GM19239 (cell line): ENCODE results near the gene OAS3.

Source experiments
- DNase-seq: peaks from one replicate; pipeline ENCODE4 v3.0.0; 2011; ENCODE audit warnings: low spot score; ENCODE audit not compliant: insufficient read length
- FAIRE-seq: peaks from 2 replicates; lab custom pipeline; 2011; peaks lifted over from hg19 to GRCh38; lab: Jason Lieb, UNC

The OAS3 gene

DNA sequence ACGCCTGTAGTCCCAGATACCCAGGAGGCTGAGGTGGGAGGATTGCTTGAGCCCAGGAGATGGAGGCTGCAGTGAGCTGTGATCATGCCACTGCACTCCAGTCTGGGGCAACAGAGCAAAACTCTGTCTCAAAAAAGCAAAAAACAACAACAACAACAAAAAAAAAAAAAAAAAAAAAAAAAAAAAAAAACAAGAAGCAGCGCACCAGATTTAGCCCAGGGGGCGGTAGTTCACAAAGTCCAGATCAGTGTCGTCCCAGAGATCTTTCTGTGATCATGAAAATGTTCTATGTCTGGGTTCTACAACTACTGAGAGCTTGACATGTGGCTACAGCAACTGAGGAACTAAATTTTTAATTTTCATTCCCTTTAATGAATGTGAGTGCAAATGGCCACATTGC is 67.5 kb downstream of the OAS3 start:
- DNase-seq (no peak), FAIRE-seq (no peak)

DNA sequence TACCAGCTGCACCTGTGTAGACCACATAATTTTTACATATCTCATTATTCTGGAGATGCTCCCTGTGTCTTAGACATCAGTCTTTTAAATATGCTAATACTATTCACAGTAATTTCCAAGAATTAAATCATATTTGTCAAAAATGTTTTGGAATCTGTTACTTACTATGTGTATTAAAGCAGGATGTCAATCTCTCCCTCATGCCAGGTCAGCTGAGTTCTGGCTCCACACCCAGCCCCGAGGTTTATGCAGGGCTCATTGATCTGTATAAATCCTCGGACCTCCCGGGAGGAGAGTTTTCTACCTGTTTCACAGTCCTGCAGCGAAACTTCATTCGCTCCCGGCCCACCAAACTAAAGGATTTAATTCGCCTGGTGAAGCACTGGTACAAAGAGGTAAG is 67.9 kb downstream of the OAS3 start:
- DNase-seq (no peak), FAIRE-seq (no peak)

DNA sequence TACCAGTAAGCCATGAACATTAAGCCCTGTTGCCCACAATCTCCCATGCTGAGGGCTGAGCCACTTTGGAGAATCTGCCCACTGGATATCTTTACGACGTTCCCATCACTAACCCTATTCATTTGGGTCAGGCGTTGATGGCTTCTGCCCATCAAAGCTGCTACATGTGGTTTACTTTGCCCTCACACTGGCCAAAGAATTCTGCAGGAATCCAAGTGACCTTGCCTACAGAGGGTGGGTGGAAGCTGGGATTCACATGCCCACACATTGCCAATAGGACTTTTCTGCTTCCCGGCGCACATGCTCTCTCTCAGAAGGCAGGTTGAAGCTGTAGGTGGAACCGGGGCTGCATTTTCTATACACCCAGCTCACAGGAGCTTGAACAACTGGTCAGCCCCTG is 68.4 kb downstream of the OAS3 start:
- no peak for DNase-seq
- FAIRE-seq: no peak

DNA sequence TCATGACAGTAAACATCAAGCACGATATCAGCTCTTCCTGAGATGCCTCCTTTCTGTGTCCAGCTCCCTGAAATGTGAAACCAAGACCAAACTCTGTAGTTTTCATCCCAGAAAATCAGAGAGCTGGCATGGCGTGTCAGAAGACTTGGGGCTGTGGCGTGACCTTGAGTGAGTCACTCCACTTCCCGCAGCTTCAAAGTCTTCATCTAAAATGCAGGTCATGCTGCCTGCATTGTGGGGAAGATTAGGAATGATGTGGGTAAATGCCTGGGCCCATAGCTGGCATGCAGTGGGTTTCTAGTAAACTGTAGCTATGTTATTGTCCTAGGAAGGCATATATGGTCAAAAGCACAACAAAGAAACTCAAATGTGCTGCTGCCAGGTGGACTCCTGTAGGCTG is 68.9 kb downstream of the OAS3 start:
- no peak for DNase-seq
- no peak for FAIRE-seq

DNA sequence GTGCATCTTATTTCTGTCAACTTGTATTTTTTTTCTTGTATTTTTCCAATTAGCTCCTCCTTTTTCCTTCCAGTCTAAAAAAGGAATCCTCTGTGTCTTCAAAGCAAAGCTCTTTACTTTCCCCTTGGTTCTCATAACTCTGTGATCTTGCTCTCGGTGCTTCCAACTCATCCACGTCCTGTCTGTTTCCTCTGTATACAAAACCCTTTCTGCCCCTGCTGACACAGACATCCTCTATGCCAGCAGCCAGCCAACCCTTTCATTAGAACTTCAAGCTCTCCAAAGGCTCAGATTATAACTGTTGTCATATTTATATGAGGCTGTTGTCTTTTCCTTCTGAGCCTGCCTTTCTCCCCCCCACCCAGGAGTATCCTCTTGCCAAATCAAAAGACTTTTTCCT is 72.4 kb downstream of the OAS3 start:
- DNase-seq: no peak
- FAIRE-seq: no peak

DNA sequence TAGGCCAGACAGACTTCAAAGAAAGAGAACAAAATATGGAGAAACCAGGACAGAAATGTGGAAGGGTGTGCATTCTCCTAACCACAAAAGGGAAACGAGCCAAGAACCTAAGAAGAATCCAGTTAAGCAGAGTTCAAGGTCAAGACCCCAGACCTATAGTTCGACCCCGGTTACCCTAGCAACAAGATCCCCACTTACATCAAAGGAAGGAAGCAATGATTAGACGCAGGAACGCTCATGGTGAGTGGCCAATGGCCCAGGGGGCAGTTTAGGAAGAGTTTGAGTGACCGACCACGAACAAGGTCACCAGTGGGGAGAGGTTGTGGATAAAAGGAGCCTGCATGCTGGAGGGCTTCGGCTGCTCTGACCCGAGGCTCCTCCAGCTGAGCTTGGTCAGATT is 76.3 kb downstream of the OAS3 start:
- DNase-seq (no peak), FAIRE-seq (no peak)

DNA sequence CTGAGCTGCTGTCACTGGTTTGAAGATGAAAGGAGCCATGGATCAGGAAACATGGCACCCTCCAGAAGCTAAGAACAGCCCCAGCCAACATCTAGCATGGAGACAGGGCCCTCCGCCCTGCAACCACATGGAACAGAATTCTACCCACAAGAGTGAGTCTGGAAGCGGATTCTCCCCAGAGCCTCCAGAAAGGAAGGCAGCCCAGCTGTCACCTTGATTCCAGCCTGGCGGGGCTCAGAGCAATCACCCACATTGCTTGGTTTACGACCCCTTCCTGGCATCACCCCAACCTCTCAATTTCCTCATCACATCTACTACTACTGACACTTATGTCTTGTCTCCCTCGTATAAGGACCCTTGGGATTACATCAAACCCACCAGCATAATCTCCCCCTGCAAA is 78.5 kb downstream of the OAS3 start:
- FAIRE-seq (no peak), DNase-seq (no peak)

DNA sequence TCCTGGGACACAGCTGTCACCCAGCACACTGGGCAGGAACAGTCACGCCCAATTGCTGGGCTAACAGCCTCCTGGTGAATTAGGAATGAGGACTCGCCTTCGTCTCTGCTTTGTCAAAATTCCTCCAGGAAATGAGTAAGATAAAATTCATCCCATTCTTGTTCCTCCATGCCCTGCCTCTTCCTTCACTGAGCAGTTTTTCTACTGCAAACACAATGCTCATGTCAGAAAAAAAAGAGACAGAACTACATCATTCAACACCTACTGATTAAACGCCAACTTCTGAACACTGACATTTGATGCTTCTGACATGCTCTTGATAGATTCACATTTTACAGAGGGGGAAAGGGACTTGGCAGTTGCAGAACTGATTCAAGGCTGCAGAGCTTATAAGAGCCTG is 80.8 kb downstream of the OAS3 start:
- no peak for DNase-seq
- no peak for FAIRE-seq

DNA sequence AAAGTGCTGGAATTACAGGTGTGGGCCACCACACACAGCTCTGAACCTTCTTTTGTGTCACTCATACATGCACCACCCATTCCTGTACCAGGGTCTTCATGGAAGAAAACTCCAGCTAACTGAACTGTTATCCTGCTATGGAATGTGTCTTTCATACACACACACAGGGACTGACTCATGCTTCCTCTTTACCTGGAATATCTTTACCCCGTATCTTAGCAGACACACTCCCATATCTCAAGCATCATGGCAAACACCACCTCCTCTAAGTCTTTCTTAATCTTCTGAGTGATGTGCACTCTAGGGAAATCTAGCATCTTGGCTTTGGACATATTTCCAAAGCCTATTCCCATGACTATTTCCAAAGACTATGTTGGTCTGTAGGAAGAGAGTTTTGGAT is 83.2 kb downstream of the OAS3 start:
- DNase-seq: no peak
- no peak for FAIRE-seq
